ENCODE measurements around the gene ARID5B. TPM values are rescaled to one million over a fixed set of nuclear protein-coding genes. Genes with fewer than 3 reads are reported as not detected.

ARID5B gene
- total and polyA plus RNA-seq, 2 donors (not counting 1 experiment from before 2014, with no cell fraction given): 22.4 to 237 TPM

DNA sequence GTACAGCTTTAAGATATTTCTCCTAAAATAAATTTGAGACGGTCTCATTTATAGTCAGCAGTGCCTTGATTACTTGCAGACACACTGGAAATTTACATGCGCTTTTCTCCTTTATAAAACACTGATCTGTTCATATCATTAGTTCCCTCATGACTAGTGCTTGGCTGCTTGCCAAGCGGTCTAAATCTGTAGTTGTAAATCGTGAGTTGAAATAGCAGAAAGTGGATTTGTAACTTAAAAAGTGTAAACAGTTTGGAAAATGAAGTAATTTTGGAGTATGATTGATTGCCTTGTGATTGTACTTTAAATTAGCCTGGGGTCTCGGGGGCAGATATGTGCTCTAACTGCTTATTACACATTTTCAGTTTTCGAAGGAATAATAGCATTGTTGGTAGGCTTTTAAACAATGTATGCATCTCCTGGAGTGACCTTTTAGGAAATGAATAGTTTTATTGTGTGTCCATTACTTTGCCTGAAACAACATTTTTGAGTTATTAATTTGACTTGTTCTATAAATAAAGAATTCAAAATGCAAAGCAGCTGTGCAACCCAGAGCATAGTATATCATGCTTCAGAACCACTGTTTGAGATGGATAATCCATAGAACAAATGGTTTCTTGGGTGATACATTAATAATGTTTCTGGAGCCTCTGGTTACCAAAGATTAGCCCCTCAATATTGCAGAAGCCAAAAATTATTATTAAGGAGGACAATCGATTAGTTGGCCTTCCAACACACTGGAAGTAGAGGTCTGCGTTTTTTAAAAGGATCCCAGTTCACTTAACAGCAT lies 73.3 kb downstream of the ARID5B start:
- no peak for ATAC-seq (ENCODE audit: low read depth)
- ChIA-PET CTCF (interaction anchor here (0.7 to 1.8 kb wide), 6 partner anchors 11 to 77 kb away, joined by 3 to 7 read pairs (median 3); no protein-coding TSS in a partner anchor), POLR2A (interaction anchor here (0.7 kb wide), 1 partner anchor 36 kb away, joined by 3 read pairs; no protein-coding TSS in a partner anchor)
- H3K9ac ChIP-seq (ENCODE audit: low read length): no peak overlapping the region
- H3K36me3 ChIP-seq (replicated peaks in 1 of 2; ENCODE audit: control extremely low read depth in 1 of 2, control insufficient read depth in 1 of 2, extremely low read depth in 1 of 2, insufficient read depth in 2 of 2, low read length in 1 of 2): peaks cover 0 to 32% of the 10 kb centered on the region in 2 experiments
- H3K79me2 ChIP-seq (ENCODE audit: control insufficient read depth, insufficient read depth, low read length): peaks cover 81% of the 10 kb centered on the region
- TF ChIP-seq EZH2 (IDR thresholded peaks at IDR 0.05; ENCODE audit: borderline replicate concordance, insufficient read depth, low read depth, low read length, poor library complexity, severe bottlenecking): no peak
- no peak for TF ChIP-seq CTCF (IDR thresholded peaks at IDR 0.05)
- H3K27me3 Mint-ChIP-seq: no peaks in the 10 kb centered on the region
- peak overlapping the region; percentile 80 for H3K27ac Mint-ChIP-seq
- peaks cover 0 to 4% (median 1%) of the 10 kb centered on the region in 3 donors for H3K9me3 ChIP-seq (ENCODE audit: control extremely low read depth in 1 of 3, control insufficient read depth in 2 of 3, insufficient read depth in 1 of 3, low read length in 2 of 3)
- WGBS (ENCODE audit: insufficient coverage): 63% methylated on average over 2 of the region's 8 CpGs
- no peaks in the 10 kb centered on the region for H3K27me3 ChIP-seq (replicated peaks in 1 of 4; ENCODE audit: control extremely low read depth in 1 of 4, control insufficient read depth in 3 of 4, insufficient read depth in 4 of 4, low read length in 3 of 4)
- intact Hi-C loops (cut with micrococcal nuclease): loop anchor here (1.0 to 2.0 kb wide), 3 partner anchors 9 to 14 kb away; no protein-coding TSS in a partner anchor
- peaks cover 79% of the 10 kb centered on the region for H3K4me1 Mint-ChIP-seq
- DNase-seq: peak; percentile 47
- no peak overlapping the region for H2AFZ ChIP-seq (ENCODE audit: insufficient read depth, low read depth, low read length, poor library complexity, severe bottlenecking)
- H3K4me3 Mint-ChIP-seq: peak overlapping the region; percentile 47
- peaks cover 4% of the 10 kb centered on the region for H3K9me3 Mint-ChIP-seq (ENCODE audit: insufficient read depth)
- H3K4me3 ChIP-seq (ENCODE audit: control extremely low read depth in 1 of 5, extremely low read depth in 1 of 5, insufficient read depth in 1 of 5, low read depth in 2 of 5, low read length in 4 of 5): no peak overlapping the region
- peak overlapping the region in 1 of 2 donors; percentile 53 for H3K27ac ChIP-seq (ENCODE audit: low read length in 2 of 2)
- H3K4me2 ChIP-seq (replicated peaks; ENCODE audit: low read depth, low read length, poor library complexity, severe bottlenecking): peak overlapping the region; percentile 35
- peaks cover 35 to 50% of the 10 kb centered on the region in 2 donors for H3K4me1 ChIP-seq (ENCODE audit: control insufficient read depth in 2 of 2, insufficient read depth in 2 of 2, low read length in 2 of 2)
- no peaks in the 10 kb centered on the region for H4K20me1 ChIP-seq (ENCODE audit: control insufficient read depth, insufficient read depth, low read length, poor library complexity, severe bottlenecking)

Data from B cell (primary cell).